K562 (cell line): ENCODE data around the gene LSM4. TPM values are rescaled to one million over a fixed set of nuclear protein-coding genes. Genes with fewer than 3 reads are reported as not detected.

Experiments
- ARID4B ChIP-seq: sonication (generic); formaldehyde crosslinking; IDR thresholded peaks from 2 replicates; pipeline ENCODE4 v1.8.0; 2022; ENCODE audit warnings: mild to moderate bottlenecking, missing genetic modification reagents
- FOS ChIP-seq: IDR thresholded peaks from 3 replicates; pipeline ENCODE4 v1.6.1; 2011; ENCODE audit not compliant: insufficient read length; ENCODE audit errors: extremely low read depth
- HOMEZ ChIP-seq: fragments of 250-450 bp; sonication (Bioruptor Pico); IDR thresholded peaks from 2 replicates; pipeline ENCODE4 v1.4.0; 2020; ENCODE audit warnings: mild to moderate bottlenecking, moderate library complexity
- IFI16 ChIP-seq: fragments of 250-450 bp; sonication (Bioruptor Pico); IDR thresholded peaks from 2 replicates; pipeline ENCODE4 v2.1.2; 2022; ENCODE audit warnings: mild to moderate bottlenecking, inconsistent platforms
- KDM1A ChIP-seq, 2 experiments: fragments of 450-650 bp; IDR thresholded peaks; 2 replicates each; pipeline ENCODE4 v1.6.1; 2016; ENCODE audit warnings: mild to moderate bottlenecking in 2 of 2
- KLF1 ChIP-seq: fragments of 450-650 bp; IDR thresholded peaks from 2 replicates; pipeline ENCODE4 v1.6.1; 2016; ENCODE audit warnings: missing genetic modification characterization, missing compliant biosample characterization
- OTX1 ChIP-seq: fragments of 450-650 bp; formaldehyde crosslinking; IDR thresholded peaks from 2 replicates; pipeline ENCODE4 v1.4.0; 2022; ENCODE audit warnings: mild to moderate bottlenecking
- SP2 ChIP-seq: IDR thresholded peaks from 2 replicates; pipeline ENCODE4 v1.6.1; 2011; ENCODE audit warnings: mild to moderate bottlenecking, low read depth, low read length, moderate library complexity; ENCODE audit not compliant: poor library complexity, severe bottlenecking; ENCODE audit errors: extremely low read depth
- polyA plus RNA-seq, 8 experiments: library from polyadenylated mRNA; depleted of rRNA in 4 of 8; stranded (reverse) in 5 of 8; unstranded in 3 of 8; fragments of >200 nt; fragmentation: Nextera tagmentation in 2 of 8; fragmentation: Illumina TruSeq in 1 of 8; extraction: Ambion mirVana in 2 of 8; extraction: Trizol in 1 of 8; gene quantifications; 2 replicates each; pipeline versions ENCODE4 v1.2.1 to v1.2.3, GENCODE V29; 2011 to 2014; ENCODE audit warnings: inconsistent platforms in 1 of 8, missing spikeins in 1 of 8
- total RNA-seq, 7 experiments: library from RNA; depleted of rRNA in 6 of 7; stranded (reverse); fragments of >200 nt in 6 of 7; fragmentation: Illumina TruSeq in 2 of 7; extraction: Trizol in 2 of 7; gene quantifications; 2 replicates each; pipeline versions ENCODE4 v1.2.1 to v1.2.3, GENCODE V29; 2011 to 2021; ENCODE audit warnings: low replicate concordance in 1 of 7
- TF ChIP-seq, protein P1 (sequence below): fragments of 200-600 bp; sonication (generic); IDR thresholded peaks from one replicate; pipeline ENCODE4 v1.6.1; 2012; ENCODE audit warnings: mild to moderate bottlenecking, low read depth, low read length, inconsistent platforms

The LSM4 gene
- total and polyA plus RNA-seq, 9 of the 15 experiments (the other 6 are each of a cell fraction or from before 2014, with no cell fraction given), result 11.9 to 763 (median 202) TPM

DNA sequence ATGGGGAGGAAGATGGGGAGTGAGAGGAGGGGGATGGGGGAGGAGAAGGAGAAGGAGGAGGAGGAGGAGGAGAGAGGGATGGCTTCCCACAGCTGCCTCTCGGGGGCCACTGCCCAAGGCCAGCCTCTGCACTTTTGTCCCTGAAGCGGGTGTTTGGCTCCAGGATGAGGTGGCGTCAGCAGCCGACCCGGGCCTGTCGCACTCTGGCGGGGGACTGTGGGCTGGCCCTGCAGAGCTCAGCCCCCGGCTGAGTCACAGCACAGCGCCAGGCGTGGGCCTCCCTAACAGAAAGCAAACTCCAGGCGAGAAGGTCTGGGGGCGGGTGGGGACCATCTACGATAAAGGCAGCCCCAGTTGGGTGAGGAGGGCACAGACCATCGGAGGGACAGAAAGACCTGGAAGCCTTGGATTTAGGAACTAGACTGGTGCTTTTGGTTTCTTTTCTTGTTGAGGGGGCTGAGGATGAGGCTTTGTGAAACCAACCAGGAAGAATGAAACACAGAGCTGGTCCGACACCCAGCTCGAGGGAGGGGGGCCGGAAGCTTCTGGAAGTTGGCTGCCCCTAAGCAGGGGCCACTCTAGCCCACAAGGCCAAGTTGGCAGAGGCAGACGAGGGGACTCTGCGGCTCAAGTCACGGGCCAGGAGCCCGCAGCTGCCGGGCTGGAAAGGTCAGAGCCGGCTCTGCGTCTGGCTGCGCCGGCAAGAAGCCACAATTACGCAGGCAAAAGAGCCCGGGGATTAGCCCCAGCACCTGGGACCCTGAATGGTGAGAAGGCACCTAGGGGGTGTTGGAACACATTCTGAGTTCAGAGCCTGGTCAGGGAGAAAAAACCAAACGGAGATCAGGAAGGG is 18.2 kb downstream of the LSM4 start (continued):
- TF ChIP-seq, protein P1, sequence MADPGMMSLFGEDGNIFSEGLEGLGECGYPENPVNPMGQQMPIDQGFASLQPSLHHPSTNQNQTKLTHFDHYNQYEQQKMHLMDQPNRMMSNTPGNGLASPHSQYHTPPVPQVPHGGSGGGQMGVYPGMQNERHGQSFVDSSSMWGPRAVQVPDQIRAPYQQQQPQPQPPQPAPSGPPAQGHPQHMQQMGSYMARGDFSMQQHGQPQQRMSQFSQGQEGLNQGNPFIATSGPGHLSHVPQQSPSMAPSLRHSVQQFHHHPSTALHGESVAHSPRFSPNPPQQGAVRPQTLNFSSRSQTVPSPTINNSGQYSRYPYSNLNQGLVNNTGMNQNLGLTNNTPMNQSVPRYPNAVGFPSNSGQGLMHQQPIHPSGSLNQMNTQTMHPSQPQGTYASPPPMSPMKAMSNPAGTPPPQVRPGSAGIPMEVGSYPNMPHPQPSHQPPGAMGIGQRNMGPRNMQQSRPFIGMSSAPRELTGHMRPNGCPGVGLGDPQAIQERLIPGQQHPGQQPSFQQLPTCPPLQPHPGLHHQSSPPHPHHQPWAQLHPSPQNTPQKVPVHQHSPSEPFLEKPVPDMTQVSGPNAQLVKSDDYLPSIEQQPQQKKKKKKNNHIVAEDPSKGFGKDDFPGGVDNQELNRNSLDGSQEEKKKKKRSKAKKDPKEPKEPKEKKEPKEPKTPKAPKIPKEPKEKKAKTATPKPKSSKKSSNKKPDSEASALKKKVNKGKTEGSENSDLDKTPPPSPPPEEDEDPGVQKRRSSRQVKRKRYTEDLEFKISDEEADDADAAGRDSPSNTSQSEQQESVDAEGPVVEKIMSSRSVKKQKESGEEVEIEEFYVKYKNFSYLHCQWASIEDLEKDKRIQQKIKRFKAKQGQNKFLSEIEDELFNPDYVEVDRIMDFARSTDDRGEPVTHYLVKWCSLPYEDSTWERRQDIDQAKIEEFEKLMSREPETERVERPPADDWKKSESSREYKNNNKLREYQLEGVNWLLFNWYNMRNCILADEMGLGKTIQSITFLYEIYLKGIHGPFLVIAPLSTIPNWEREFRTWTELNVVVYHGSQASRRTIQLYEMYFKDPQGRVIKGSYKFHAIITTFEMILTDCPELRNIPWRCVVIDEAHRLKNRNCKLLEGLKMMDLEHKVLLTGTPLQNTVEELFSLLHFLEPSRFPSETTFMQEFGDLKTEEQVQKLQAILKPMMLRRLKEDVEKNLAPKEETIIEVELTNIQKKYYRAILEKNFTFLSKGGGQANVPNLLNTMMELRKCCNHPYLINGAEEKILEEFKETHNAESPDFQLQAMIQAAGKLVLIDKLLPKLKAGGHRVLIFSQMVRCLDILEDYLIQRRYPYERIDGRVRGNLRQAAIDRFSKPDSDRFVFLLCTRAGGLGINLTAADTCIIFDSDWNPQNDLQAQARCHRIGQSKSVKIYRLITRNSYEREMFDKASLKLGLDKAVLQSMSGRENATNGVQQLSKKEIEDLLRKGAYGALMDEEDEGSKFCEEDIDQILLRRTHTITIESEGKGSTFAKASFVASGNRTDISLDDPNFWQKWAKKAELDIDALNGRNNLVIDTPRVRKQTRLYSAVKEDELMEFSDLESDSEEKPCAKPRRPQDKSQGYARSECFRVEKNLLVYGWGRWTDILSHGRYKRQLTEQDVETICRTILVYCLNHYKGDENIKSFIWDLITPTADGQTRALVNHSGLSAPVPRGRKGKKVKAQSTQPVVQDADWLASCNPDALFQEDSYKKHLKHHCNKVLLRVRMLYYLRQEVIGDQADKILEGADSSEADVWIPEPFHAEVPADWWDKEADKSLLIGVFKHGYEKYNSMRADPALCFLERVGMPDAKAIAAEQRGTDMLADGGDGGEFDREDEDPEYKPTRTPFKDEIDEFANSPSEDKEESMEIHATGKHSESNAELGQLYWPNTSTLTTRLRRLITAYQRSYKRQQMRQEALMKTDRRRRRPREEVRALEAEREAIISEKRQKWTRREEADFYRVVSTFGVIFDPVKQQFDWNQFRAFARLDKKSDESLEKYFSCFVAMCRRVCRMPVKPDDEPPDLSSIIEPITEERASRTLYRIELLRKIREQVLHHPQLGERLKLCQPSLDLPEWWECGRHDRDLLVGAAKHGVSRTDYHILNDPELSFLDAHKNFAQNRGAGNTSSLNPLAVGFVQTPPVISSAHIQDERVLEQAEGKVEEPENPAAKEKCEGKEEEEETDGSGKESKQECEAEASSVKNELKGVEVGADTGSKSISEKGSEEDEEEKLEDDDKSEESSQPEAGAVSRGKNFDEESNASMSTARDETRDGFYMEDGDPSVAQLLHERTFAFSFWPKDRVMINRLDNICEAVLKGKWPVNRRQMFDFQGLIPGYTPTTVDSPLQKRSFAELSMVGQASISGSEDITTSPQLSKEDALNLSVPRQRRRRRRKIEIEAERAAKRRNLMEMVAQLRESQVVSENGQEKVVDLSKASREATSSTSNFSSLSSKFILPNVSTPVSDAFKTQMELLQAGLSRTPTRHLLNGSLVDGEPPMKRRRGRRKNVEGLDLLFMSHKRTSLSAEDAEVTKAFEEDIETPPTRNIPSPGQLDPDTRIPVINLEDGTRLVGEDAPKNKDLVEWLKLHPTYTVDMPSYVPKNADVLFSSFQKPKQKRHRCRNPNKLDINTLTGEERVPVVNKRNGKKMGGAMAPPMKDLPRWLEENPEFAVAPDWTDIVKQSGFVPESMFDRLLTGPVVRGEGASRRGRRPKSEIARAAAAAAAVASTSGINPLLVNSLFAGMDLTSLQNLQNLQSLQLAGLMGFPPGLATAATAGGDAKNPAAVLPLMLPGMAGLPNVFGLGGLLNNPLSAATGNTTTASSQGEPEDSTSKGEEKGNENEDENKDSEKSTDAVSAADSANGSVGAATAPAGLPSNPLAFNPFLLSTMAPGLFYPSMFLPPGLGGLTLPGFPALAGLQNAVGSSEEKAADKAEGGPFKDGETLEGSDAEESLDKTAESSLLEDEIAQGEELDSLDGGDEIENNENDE, result no peak
- TF ChIP-seq KLF1 (no peak), ARID4B (CRISPR knock-in tag) (no peak), KDM1A (IDR thresholded peaks at IDR 0.05) (peak in 1 of 2 experiments; percentile 96; a peak in 1 of 4 replicates), OTX1 (no peak; the same call in 1 of the 2 replicates), HOMEZ (CRISPR knock-in tag) (no peak), SP2 (no peak), FOS (no peak), IFI16 (no peak)
